ENCODE measurements around the gene LHX4.

LHX4 gene

GRCh38 chr1:180252638-180253536 is 22.8 kb downstream of the LHX4 start:
- Histone ChIP-seq H3K9ac (ENCODE audit: low read length) (no peak overlapping the region), H3K27ac (ENCODE audit: low read depth, low read length, poor library complexity, severe bottlenecking) (no peak overlapping the region), H3K9me2 (ENCODE audit: low read depth, low read length) (no peaks in the 10 kb centered on the region), H3K4me1 (ENCODE audit: insufficient read depth, low read length, severe bottlenecking) (no peaks in the 10 kb centered on the region), H3K36me3 (ENCODE audit: insufficient read depth, low read length) (no peaks in the 10 kb centered on the region), H3K4me2 (ENCODE audit: low read length) (no peak overlapping the region), H3K27me3 (ENCODE audit: insufficient read depth, low read length) (peaks cover 16% of the 10 kb centered on the region; the same call in 1 of the 2 replicates), H4K20me1 (ENCODE audit: insufficient read depth, low read length) (no peaks in the 10 kb centered on the region), H3F3A (ENCODE audit: insufficient read depth, low read length) (no peaks in the 10 kb centered on the region), H3K79me2 (ENCODE audit: insufficient read depth, low read length) (no peaks in the 10 kb centered on the region), H3K9me3 (ENCODE audit: low read length) (no peaks in the 10 kb centered on the region), H3K4me3 (ENCODE audit: low read depth, low read length, poor library complexity, severe bottlenecking) (no peak overlapping the region), H2AFZ (ENCODE audit: low read length) (no peak overlapping the region)
- no peak for TF ChIP-seq EZH2 (IDR thresholded peaks at IDR 0.05; ENCODE audit: borderline replicate concordance, low read length)
- TF ChIP-seq CTCF (IDR thresholded peaks at IDR 0.05; ENCODE audit: low read length), result peak; percentile 93

GRCh38 chr1:180253585-180254495 is 23.8 kb downstream of the LHX4 start:
- Histone ChIP-seq H3K9me2 (ENCODE audit: low read depth, low read length) (no peaks in the 10 kb centered on the region), H2AFZ (ENCODE audit: low read length) (no peak overlapping the region), H3K79me2 (ENCODE audit: insufficient read depth, low read length) (no peaks in the 10 kb centered on the region), H4K20me1 (ENCODE audit: insufficient read depth, low read length) (no peaks in the 10 kb centered on the region), H3K36me3 (ENCODE audit: insufficient read depth, low read length) (no peaks in the 10 kb centered on the region), H3K4me1 (ENCODE audit: insufficient read depth, low read length, severe bottlenecking) (no peaks in the 10 kb centered on the region), H3K4me3 (ENCODE audit: low read depth, low read length, poor library complexity, severe bottlenecking) (no peak overlapping the region), H3K27me3 (ENCODE audit: insufficient read depth, low read length) (peaks cover 16% of the 10 kb centered on the region; the same call in 1 of the 2 replicates), H3K9ac (ENCODE audit: low read length) (no peak overlapping the region), H3F3A (ENCODE audit: insufficient read depth, low read length) (no peaks in the 10 kb centered on the region), H3K9me3 (ENCODE audit: low read length) (no peaks in the 10 kb centered on the region), H3K4me2 (ENCODE audit: low read length) (no peak overlapping the region), H3K27ac (ENCODE audit: low read depth, low read length, poor library complexity, severe bottlenecking) (no peak overlapping the region)
- TF ChIP-seq CTCF (IDR thresholded peaks at IDR 0.05; ENCODE audit: low read length) (no peak), EZH2 (IDR thresholded peaks at IDR 0.05; ENCODE audit: borderline replicate concordance, low read length) (no peak)

GRCh38 chr1:180254496-180254819 is 24.4 kb downstream of the LHX4 start:
- no peak for TF ChIP-seq CTCF (IDR thresholded peaks at IDR 0.05; ENCODE audit: low read length)

More at GRCh38 chr1:180254496-180254819, 24.4 kb downstream of the LHX4 start:
- H3K27me3 ChIP-seq (ENCODE audit: insufficient read depth, low read length), result peaks cover 16% of the 10 kb centered on the region; the same call in 1 of the 2 replicates
- H3K4me1 ChIP-seq (ENCODE audit: insufficient read depth, low read length, severe bottlenecking), result no peaks in the 10 kb centered on the region
- no peaks in the 10 kb centered on the region for H3F3A ChIP-seq (ENCODE audit: insufficient read depth, low read length)
- no peaks in the 10 kb centered on the region for H4K20me1 ChIP-seq (ENCODE audit: insufficient read depth, low read length)
- H2AFZ ChIP-seq (ENCODE audit: low read length), result no peak overlapping the region
- H3K9me2 ChIP-seq (ENCODE audit: low read depth, low read length), result no peaks in the 10 kb centered on the region
- no peak overlapping the region for H3K4me3 ChIP-seq (ENCODE audit: low read depth, low read length, poor library complexity, severe bottlenecking)
- no peaks in the 10 kb centered on the region for H3K9me3 ChIP-seq (ENCODE audit: low read length)
- H3K36me3 ChIP-seq (ENCODE audit: insufficient read depth, low read length), result no peaks in the 10 kb centered on the region
- H3K9ac ChIP-seq (ENCODE audit: low read length), result no peak overlapping the region
- no peaks in the 10 kb centered on the region for H3K79me2 ChIP-seq (ENCODE audit: insufficient read depth, low read length)
- no peak overlapping the region for H3K4me2 ChIP-seq (ENCODE audit: low read length)
- H3K27ac ChIP-seq (ENCODE audit: low read depth, low read length, poor library complexity, severe bottlenecking), result no peak overlapping the region
